Measurements from ENCODE around the gene PCMTD2.

The PCMTD2 gene

DNA sequence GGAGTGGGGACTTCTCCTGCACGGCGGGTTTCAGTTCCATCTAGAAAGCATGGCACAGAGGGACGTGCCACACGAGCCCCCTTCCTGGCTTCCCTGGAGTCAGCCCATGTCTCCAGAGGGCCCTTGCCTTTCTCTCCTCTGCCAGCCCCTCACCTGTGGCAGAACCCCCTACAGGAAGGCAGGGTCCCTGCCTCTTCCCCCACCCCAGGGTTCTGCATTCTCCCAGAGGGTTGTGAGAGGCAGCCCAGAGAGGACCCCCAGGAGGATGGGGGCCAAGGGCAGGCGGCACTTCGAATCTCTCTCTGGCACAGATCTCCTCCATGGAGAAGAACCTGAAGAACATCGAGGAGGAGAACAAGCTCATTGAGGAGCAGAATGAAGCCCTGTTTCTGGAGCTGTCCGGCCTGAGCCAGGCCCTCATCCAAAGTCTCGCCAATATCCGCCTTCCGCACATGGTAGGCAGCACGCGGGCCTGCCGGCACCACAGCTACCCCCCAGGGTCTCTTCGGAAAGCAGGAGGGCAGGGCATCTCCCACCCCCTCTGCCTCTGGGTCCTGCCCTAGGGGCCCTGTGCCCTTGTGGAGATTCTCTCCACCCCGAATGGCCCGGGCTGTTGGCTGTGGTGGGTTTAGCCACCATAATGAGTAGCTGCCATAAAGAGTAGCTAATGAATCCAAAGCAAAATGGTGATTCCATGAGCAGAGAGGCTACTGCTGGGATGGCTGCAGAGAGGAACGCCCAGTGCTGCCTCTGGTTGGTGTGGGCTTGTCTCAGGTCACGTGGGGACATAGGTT lies 15.9 kb upstream of the PCMTD2 start:
- DNase-seq, result no peak

- no peak for DNase-seq
Measured at GRCh38 chr20:64240243-64241015, 15.1 kb upstream of the PCMTD2 start.

DNA sequence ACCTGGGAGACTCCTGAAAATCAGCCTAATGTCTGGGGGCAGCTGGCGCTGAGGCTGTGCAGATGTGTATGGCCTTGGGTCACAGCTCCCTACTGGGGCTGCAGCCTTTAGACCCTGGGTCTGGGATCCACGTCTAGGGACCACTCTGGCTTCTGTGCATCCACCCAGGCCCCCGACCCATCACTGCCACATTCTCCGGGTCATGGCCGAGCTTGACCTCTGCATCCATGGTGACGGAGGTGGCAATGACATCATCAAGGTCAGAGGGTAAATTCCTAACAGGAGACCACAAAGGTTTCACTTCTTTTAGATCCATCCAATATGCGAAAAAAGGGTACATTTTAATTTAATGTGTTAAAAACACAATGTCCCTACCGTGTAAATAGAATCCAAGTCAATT lies 14.5 kb upstream of the PCMTD2 start:
- DNase-seq, result no peak

- no peak for DNase-seq
Measured at GRCh38 chr20:64242003-64242796, 13.3 kb upstream of the PCMTD2 start.

GRCh38 chr20:64242797-64243475 lies 12.6 kb upstream of the PCMTD2 start:
- DNase-seq, result no peak

GRCh38 chr20:64244281-64244805 lies 11.2 kb upstream of the PCMTD2 start:
- DNase-seq, result no peak

DNA sequence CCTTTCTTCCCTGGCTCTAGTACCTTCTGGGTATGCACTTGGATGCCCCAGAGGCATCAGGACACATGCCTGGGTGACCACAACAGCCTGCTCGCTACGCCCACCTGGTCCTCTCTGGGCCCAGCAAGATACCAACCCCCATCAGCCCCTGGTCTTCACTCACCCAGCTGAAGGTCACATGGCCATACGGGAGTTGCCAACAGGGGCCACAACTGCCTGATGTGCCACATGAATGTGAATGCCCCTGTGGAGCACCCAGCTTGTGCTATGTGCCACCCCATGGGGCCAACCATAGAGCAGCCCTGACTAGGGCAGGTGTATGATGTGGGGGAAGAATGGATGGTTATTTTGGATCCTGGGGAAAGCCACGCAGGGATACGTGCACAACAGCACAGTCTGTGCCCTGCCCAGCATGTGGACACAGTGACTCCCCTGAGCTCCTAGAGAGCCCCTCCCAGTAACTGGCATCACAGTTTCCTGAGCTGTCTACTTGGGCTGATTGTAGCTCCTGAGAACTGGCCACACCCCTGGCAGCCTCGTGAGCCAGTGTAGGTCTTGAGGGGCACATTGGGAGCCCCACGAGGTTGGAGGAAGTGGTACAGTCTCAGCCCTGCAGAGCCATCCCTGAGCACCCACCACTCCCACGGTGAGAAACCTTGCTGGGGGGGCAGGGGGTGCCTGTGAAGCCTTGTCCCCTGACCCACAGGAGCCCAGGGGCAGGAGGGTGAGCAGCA lies 10.5 kb upstream of the PCMTD2 start:
- DNase-seq, result no peak

- no peak for DNase-seq
Measured at GRCh38 chr20:64245746-64246595, 9.6 kb upstream of the PCMTD2 start.

DNA sequence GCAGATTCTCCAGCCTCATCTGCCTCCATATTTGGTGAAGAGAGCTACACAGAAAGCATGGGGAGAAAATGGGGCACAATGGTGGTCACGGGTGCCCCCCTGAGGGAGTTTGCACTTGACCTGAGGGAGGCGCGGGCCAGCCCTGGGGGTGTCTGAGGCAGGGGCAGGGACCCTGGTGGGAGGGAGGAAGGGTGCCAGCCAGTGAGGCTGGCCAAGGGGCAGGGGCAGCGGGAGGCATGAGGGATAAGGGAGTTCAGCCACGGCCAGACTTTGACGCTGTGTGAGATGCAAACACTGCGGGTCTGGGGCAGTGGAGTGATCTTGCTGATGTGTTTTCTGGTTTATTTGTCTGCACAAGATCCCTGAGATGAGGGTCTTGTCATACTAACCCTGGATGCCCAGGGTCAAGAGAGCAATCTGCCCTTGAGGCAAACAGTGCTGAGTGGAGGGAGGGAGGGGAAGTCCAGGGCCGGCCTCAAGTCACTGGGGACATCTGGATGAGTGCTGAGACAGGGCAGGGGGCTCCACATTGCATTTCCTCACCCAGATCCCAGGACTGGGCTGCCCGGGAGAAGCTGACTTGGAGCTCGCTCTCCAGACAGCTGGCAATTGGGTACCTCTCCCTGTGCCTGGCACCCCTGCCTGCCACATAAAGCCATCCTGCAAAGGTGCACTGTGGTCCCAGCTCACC lies 8.8 kb upstream of the PCMTD2 start:
- DNase-seq, result no peak

DNA sequence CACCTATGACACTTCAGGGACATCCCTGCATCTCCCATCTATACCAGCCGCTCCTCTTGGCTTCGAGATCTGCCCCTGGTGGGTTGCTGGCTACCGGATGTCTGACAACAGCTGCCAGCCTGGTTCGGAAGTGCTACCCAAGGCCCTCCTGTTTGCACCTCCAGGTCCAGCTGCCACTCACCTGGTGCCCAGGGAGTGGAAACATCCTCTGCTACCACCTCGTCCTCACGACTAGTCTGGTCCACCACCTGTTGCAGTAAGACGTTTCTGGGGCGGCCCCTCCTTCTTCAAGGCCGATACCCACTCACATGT lies 8.3 kb upstream of the PCMTD2 start:
- no peak for DNase-seq

DNA sequence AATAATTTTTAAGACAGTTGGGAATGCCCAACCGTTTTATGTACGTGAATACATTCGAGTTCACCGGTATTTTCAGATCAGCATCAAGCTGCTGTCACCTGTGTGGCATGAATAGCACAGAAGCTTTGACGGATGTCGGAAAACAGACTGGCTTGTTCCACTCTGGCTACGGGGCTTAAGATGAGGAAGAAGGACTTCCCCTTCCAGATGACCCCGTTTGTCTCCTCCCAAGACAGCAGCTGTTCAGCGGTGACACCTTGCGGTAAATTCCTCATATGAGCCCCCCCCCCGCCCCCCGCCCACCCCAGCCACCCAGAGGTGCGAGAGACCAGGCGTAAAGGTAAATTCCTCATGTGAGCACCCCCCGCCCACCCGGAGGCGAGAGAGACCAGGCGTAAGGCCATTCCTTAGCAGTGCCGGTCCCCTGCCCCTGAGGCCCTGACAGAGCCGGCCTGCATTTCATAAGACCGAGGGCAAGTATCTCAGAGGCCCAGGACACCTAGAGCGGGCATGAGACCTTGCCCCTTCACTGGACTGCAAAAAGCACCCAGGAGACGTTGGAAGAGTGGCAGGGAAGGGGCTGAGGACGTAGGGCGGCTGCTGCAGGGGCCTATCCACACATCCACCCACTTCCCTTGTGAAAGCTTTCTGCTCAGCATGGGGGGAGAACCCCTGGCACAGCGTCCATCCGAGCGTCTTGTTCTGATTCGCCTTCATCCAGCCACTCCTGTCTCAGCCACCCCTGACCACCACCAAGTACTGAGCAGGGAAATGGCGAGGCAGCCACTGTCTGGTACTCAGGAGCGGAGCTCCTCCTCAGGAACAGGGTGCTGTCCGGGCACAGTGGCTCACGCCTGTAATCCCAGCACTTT lies 7.3 kb upstream of the PCMTD2 start:
- no peak for DNase-seq

GRCh38 chr20:64250027-64250426 lies 5.5 kb upstream of the PCMTD2 start:
- DNase-seq, result no peak

DNA sequence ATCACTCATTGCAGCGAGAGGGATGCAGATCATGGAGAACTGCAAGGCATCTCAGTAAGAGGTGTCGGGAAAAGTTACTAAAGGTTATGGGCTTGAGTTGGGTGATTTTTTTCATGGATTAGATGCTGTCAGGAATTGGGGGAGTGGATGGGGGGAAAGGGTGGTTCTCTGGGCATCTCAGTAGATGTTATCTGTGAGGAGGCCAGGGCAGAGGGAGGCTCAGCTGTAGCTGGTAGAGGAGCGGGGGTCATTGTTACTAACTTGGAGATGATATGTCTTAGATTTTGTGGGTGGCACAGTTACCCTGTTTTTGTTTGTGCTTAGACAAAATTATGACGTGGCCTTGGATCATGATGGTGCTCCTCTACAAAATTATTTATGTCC lies 2.6 kb upstream of the PCMTD2 start:
- no peak for DNase-seq

DNA sequence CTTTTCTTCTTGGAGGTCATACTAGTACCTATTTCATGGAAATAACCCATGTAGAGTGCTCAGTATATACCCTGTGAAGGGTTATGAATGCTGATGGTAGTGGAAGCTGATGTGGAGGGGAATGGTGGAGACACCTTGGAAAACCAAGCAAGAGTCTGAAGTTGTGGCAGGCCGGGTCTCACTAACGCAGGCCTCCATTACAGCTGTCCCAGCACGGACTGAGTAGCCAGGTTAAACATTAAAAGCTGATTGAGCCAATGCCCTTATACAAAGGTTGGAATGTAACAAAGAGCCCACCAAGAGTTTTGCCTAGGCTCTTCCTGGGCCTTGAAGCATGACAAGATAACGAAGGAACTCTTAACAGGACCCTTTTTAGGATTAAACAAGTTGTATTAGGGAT lies 2.1 kb upstream of the PCMTD2 start:
- DNase-seq, result no peak

DNA sequence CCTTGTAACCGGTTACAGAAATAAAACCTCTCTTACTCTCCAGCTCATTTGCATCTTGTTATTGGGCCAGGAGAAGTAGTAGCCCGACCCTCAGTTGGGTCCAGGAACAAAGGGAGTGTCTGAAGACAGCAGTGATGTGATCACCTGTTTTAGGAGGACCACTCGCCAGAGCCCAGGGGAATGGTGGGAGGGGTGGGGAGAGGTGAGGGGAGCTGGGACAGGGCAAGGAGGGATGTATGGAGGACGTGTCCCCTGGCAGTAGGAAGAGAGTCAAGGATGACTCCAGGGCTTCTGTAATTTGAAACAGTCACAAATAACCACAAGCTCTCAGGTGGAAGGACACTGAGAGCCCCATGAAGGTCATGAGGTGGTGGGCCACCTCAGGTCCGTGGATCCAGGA lies 1.4 kb upstream of the PCMTD2 start:
- DNase-seq, result no peak

DNA sequence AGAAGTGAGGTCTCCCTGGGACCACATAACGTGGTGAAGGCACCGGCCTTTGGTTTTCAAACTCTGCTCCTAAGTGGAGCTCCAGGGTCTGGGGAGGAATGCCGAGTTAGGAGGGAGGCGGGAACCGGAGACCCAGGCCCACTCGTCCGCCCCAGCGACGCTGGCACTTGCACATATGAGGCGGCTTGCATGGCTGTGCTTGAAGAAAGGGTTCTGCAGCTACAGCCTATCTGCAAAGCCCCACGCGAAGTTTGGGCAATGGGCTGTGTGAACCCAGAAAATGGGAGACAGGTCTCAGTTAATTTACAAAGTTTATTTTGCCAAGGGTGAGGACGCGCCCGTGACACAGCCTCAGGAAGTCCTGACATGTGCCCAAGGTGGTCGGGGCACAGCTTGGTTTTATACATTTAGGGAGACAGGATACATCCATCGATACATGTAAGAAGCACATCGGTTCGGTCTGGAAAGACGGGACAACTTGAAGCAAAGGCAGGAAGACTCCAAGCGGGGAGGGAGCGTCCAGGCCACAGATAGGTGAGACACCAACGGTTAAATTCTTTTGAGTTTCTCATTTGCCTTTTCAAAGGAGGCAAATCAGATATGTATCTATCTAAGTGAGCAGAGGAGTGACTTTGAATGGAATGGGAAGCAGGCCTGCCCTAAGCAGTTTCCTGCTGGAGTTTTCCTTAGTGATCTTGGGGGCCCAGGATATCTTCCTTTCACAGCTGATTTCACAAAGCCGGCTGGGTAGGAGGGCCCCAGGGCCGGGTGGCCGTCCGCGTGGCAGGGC lies 782 bp upstream of the PCMTD2 start:
- DNase-seq, result no peak

GRCh38 chr20:64256282-64256935 lies 861 bp downstream of the PCMTD2 start:
- no peak for DNase-seq

GRCh38 chr20:64257107-64257757 lies 1.7 kb downstream of the PCMTD2 start:
- no peak for DNase-seq
